GM12891 (cell line): ENCODE results near the gene PITPNC1.

Experiments used
- PAX5 ChIP-seq: IDR thresholded peaks from 2 replicates; pipeline ENCODE4 v1.6.1; 2011; ENCODE audit warnings: low read length, moderate library complexity, mild to moderate bottlenecking; ENCODE audit not compliant: insufficient read depth, severe bottlenecking
- POLR2A ChIP-seq: IDR thresholded peaks from 2 replicates; pipeline ENCODE4 v1.6.1; 2011; ENCODE audit warnings: low read depth, low read length, control low read depth
- POLR2AphosphoS5 ChIP-seq: IDR thresholded peaks from 2 replicates; pipeline ENCODE4 v1.6.1; 2011; ENCODE audit warnings: low read depth, low read length, control low read depth
- POU2F2 ChIP-seq: IDR thresholded peaks from 2 replicates; pipeline ENCODE4 v1.6.1; 2011; ENCODE audit warnings: low read depth, mild to moderate bottlenecking, control low read depth, low read length, moderate library complexity
- SPI1 ChIP-seq: IDR thresholded peaks from 2 replicates; pipeline ENCODE4 v1.6.1; 2011; ENCODE audit warnings: low read depth, low read length, control low read depth
- TAF1 ChIP-seq: IDR thresholded peaks from 2 replicates; pipeline ENCODE4 v1.6.1; 2011; ENCODE audit warnings: low read depth, low read length, control low read depth

GRCh38 chr17:67491009-67491680, 114.1 kb downstream of the PITPNC1 start:
- no peak for TF ChIP-seq SPI1
- no peak for TF ChIP-seq POLR2A
- no peak for TF ChIP-seq TAF1
- TF ChIP-seq POU2F2 = no peak
- TF ChIP-seq POLR2AphosphoS5 = no peak
- TF ChIP-seq PAX5 = no peak
